Endothelial cell of umbilical vein (primary cell): ENCODE results near the gene ARNT2. TPM values are rescaled to one million over a fixed set of nuclear protein-coding genes. Genes with fewer than 3 reads are reported as not detected.

Source experiments
- BruUV-seq: library from RNA; stranded (reverse); fragments of 400-500 nt; replicated peaks from 2 replicates; lab custom pipeline; 2021; lab: Mats Ljungman, UMichigan
- CTCF ChIA-PET: fragments of 300-600, 350-600 bp; sonication (Branson Sonifier 250); formaldehyde crosslinking; loops from one replicate; lab custom pipeline; 2021; ENCODE audit warnings: antibody characterized with exemption, inconsistent platforms; lab: Charles Lee
- POLR2A ChIA-PET: fragments of 300-600, 350-600 bp; sonication (Branson Sonifier 250); formaldehyde crosslinking; loops from one replicate; lab custom pipeline; 2021; ENCODE audit warnings: antibody characterized with exemption, inconsistent platforms; lab: Charles Lee
- DNase-seq: peaks from one replicate; pipeline ENCODE4 v3.0.0-alpha.2; 2011; ENCODE audit warnings: low read depth, low spot score
- FAIRE-seq: peaks from 2 replicates; lab custom pipeline; 2011; peaks lifted over from hg19 to GRCh38; lab: Jason Lieb, UNC
- H2AFZ ChIP-seq: 2 replicates; pipeline ENCODE4 v1.6.0; 2012; ENCODE audit warnings: low read depth, low read length, control low read depth, inconsistent platforms
- H3K27ac ChIP-seq: 2 replicates; pipeline ENCODE4 v1.5.1; 2011; ENCODE audit warnings: low read depth, mild to moderate bottlenecking, control low read depth, low read length, moderate library complexity; ENCODE audit not compliant: insufficient read depth
- H3K27me3 ChIP-seq, 2 experiments: 2 replicates each; pipeline versions ENCODE4 v1.6.0 to v1.6.1; 2011; ENCODE audit warnings: low read length in 2 of 2, mixed read lengths in 1 of 2; ENCODE audit not compliant: control insufficient read depth in 2 of 2, insufficient read depth in 2 of 2
- H3K36me3 ChIP-seq, 2 experiments: 2 replicates in 1 of 2; 3 replicates in 1 of 2; pipeline ENCODE4 v1.5.1; 2011; ENCODE audit warnings: low read length in 2 of 2, mild to moderate bottlenecking in 1 of 2, moderate library complexity in 1 of 2; ENCODE audit not compliant: control insufficient read depth in 2 of 2, insufficient read depth in 2 of 2; ENCODE audit errors: extremely low read depth in 1 of 2
- H3K4me1 ChIP-seq: 3 replicates; pipeline ENCODE4 v1.5.1; 2011; ENCODE audit warnings: mild to moderate bottlenecking, low read length; ENCODE audit not compliant: control insufficient read depth, insufficient read depth; ENCODE audit errors: extremely low read depth
- H3K4me2 ChIP-seq: 2 replicates; pipeline ENCODE4 v1.6.1; 2011; ENCODE audit warnings: low read length, control low read depth, mixed read lengths; ENCODE audit not compliant: insufficient read depth
- H3K4me3 ChIP-seq, 3 experiments: fragments of 200-600 bp in 1 of 3; sonication (generic), shearing (Covaris generic) in 1 of 3; replicated peaks in 1 of 3; 2 replicates each; pipeline ENCODE4 v1.5.1; 2011 to 2016; ENCODE audit warnings: control low read depth in 3 of 3, low read length in 3 of 3, mild to moderate bottlenecking in 2 of 3, inconsistent platforms in 1 of 3, low read depth in 1 of 3, moderate library complexity in 1 of 3; ENCODE audit not compliant: insufficient read depth in 1 of 3
- H3K79me2 ChIP-seq: 2 replicates; pipeline ENCODE4 v1.6.0; 2012; ENCODE audit warnings: low read length, inconsistent platforms; ENCODE audit not compliant: control insufficient read depth, insufficient read depth
- H3K9ac ChIP-seq: replicated peaks from 2 replicates; pipeline ENCODE3; 2011; ENCODE audit warnings: low read length, control low read depth; ENCODE audit not compliant: insufficient read depth; ENCODE audit errors: extremely low read depth
- H3K9me1 ChIP-seq: replicated peaks from 3 replicates; pipeline ENCODE4 v1.6.0; 2011; ENCODE audit warnings: mild to moderate bottlenecking, low read length; ENCODE audit not compliant: control insufficient read depth, insufficient read depth; ENCODE audit errors: extremely low read depth
- H3K9me3 ChIP-seq: replicated peaks from 2 replicates; pipeline ENCODE4 v1.5.1; 2012; ENCODE audit warnings: low read length, inconsistent platforms; ENCODE audit not compliant: control insufficient read depth, insufficient read depth
- H4K20me1 ChIP-seq: replicated peaks from 2 replicates; pipeline ENCODE3; 2011; ENCODE audit warnings: mild to moderate bottlenecking, low read length; ENCODE audit not compliant: control insufficient read depth, insufficient read depth; ENCODE audit errors: extremely low read depth
- EZH2 ChIP-seq: IDR thresholded peaks from 2 replicates; pipeline ENCODE4 v1.6.1; 2012; ENCODE audit warnings: borderline replicate concordance, low read depth, mild to moderate bottlenecking, moderate library complexity, low read length, inconsistent platforms; ENCODE audit not compliant: severe bottlenecking
- FOS ChIP-seq: IDR thresholded peaks from 2 replicates; pipeline ENCODE4 v1.6.1; 2011; ENCODE audit warnings: mild to moderate bottlenecking, low read length, moderate library complexity, borderline replicate concordance; ENCODE audit not compliant: insufficient read depth
- GATA2 ChIP-seq: IDR thresholded peaks from 2 replicates; pipeline ENCODE4 v1.7.0; 2011; ENCODE audit warnings: low read depth, mild to moderate bottlenecking, moderate library complexity, mixed read lengths, low read length; ENCODE audit not compliant: insufficient read length, insufficient read depth
- JUN ChIP-seq: IDR thresholded peaks from 2 replicates; pipeline ENCODE4 v1.6.1; 2011; ENCODE audit warnings: borderline replicate concordance, low read depth; ENCODE audit not compliant: insufficient read length, insufficient read depth
- MYC ChIP-seq: IDR thresholded peaks from one replicate; pipeline ENCODE4 v1.6.1; 2011; ENCODE audit warnings: mild to moderate bottlenecking, low read depth, low read length
- POLR2A ChIP-seq: IDR thresholded peaks from 2 replicates; pipeline ENCODE4 v1.6.1; 2012; ENCODE audit warnings: low read depth, mild to moderate bottlenecking, control low read depth, low read length
- POLR2AphosphoS5 ChIP-seq: IDR thresholded peaks from 2 replicates; pipeline ENCODE4 v1.6.1; 2012; ENCODE audit warnings: low read depth, mild to moderate bottlenecking, control low read depth, low read length, moderate library complexity; ENCODE audit not compliant: insufficient read depth
- dilution Hi-C: fragments of 300-500 bp; cut with MboI; formaldehyde crosslinking; loops from one replicate; pipeline ENCODE4 v1.15.0; 2019; ENCODE audit warnings: low sequenced_read_pairs; ENCODE audit not compliant: extremely low pct_ligation_motif_present
- intact Hi-C: fragments of 100-400 bp; cut with micrococcal nuclease; formaldehyde crosslinking; loops from one replicate; pipeline ENCODE4 v1.10.0; 2022
- polyA plus RNA-seq, 4 experiments: library from polyadenylated mRNA; depleted of rRNA in 3 of 4; stranded (reverse) in 3 of 4; unstranded in 1 of 4; fragments of >200 nt; gene quantifications; 2 replicates each; pipeline versions ENCODE4 v1.2.1 to v1.2.3, GENCODE V29; 2011 to 2012; ENCODE audit warnings: missing spikeins in 1 of 4
- total RNA-seq: library from RNA; stranded (reverse); gene quantifications from 2 replicates; pipeline ENCODE4 v1.2.3, GENCODE V29; 2021
- TF ChIP-seq, protein P1 (sequence below): IDR thresholded peaks from 2 replicates; pipeline ENCODE4 v1.6.1; 2011; ENCODE audit not compliant: insufficient read depth, insufficient read length
- TF ChIP-seq, protein P2 (sequence below), 2 donors: IDR thresholded peaks; 1 replicate in 1 of 2; 2 replicates in 1 of 2; pipeline ENCODE4 v1.5.1; 2011; ENCODE audit warnings: low read length in 2 of 2, mild to moderate bottlenecking in 2 of 2, moderate library complexity in 2 of 2, control low read depth in 1 of 2, inconsistent platforms in 1 of 2, low read depth in 1 of 2; ENCODE audit not compliant: insufficient read depth in 1 of 2; ENCODE audit errors: extremely low read depth in 1 of 2

ARNT2 gene
- total and polyA plus RNA-seq, 2 donors (not counting 3 experiments of a cell fraction or from before 2014, with no cell fraction given), result 0.03 to 0.20 TPM

DNA sequence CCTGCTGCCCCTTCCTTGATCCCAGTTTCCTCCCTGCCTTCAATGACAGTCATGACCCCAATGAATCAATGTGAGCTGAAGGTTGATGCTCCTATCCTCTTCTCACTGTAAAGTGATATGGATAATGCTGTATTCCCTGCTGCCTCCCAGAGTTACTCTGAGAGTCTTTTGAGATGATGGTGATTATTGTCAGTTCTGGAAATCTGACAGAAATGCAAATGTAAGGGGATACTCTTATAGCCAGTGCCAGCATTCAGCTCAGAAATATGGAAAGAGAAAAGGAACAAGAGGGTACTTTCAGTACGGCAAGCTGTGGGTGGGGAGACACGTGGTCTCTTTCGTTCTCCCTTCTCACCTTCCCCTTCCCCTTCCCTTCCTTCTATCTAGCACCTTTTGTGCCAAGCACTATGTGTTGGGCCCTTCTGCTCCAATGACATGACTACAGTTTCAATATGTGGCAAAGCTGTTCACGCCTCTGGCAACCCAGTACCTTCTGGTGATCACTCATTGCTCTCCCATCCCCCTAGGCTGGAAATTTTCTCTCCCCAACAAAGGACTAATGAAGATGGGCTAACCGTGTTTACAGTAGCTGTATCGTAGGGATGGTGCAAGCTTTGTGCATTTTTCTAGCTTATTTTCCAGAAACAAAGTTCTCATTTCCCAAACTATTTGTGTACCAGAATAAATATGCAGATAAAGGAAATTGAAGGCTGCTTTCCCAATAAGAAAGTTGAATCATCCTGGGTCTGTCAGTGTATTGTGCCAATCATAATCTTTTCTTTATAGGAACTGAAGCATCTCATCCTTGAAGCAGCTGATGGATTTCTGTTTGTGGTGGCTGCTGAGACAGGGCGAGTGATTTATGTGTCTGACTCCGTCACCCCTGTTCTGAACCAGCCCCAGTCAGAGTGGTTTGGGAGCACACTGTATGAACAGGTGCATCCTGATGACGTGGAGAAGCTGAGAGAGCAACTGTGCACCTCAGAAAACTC lies 70.3 kb downstream of the ARNT2 start:
- intact Hi-C loops (no loop called here), dilution Hi-C loops (no loop called here)
- no peak overlapping the region for H3K27ac ChIP-seq
- H3K4me1 ChIP-seq, result no peaks in the 10 kb centered on the region
- H3K79me2 ChIP-seq, result no peaks in the 10 kb centered on the region
- no peaks in the 10 kb centered on the region for H4K20me1 ChIP-seq
- FAIRE-seq (no peak), DNase-seq (no peak)
- BruUV-seq, result no TSS peak
- no peaks in the 10 kb centered on the region for H3K27me3 ChIP-seq
- ChIA-PET CTCF (interaction anchor here (1.1 to 2.5 kb wide), 4 partner anchors 18 to 495 kb away, joined by 3 to 14 read pairs (median 5); partner anchors contain the start of gene CEMIP), POLR2A (no interaction called here)
- no peak overlapping the region for H3K4me3 ChIP-seq
- H3K9me1 ChIP-seq, result no peaks in the 10 kb centered on the region
- H2AFZ ChIP-seq, result no peak overlapping the region
- no peaks in the 10 kb centered on the region for H3K9me3 ChIP-seq
- no peak for TF ChIP-seq MYC
- TF ChIP-seq EZH2, result no peak
- no peak for TF ChIP-seq POLR2A
- no peak for TF ChIP-seq GATA2
- TF ChIP-seq, protein P1, sequence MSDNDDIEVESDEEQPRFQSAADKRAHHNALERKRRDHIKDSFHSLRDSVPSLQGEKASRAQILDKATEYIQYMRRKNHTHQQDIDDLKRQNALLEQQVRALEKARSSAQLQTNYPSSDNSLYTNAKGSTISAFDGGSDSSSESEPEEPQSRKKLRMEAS, result no peak
- no peak for TF ChIP-seq POLR2AphosphoS5
- TF ChIP-seq, protein P2, sequence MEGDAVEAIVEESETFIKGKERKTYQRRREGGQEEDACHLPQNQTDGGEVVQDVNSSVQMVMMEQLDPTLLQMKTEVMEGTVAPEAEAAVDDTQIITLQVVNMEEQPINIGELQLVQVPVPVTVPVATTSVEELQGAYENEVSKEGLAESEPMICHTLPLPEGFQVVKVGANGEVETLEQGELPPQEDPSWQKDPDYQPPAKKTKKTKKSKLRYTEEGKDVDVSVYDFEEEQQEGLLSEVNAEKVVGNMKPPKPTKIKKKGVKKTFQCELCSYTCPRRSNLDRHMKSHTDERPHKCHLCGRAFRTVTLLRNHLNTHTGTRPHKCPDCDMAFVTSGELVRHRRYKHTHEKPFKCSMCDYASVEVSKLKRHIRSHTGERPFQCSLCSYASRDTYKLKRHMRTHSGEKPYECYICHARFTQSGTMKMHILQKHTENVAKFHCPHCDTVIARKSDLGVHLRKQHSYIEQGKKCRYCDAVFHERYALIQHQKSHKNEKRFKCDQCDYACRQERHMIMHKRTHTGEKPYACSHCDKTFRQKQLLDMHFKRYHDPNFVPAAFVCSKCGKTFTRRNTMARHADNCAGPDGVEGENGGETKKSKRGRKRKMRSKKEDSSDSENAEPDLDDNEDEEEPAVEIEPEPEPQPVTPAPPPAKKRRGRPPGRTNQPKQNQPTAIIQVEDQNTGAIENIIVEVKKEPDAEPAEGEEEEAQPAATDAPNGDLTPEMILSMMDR (IDR thresholded peaks at IDR 0.05; ENCODE audit: extremely low read depth in 1 of 2, insufficient read depth in 1 of 2, low read depth in 1 of 2, low read length in 2 of 2), result no peak
- TF ChIP-seq FOS, result no peak
- no peak for TF ChIP-seq JUN
- H3K4me2 ChIP-seq, result no peak overlapping the region
- no peak overlapping the region for H3K9ac ChIP-seq
- no peaks in the 10 kb centered on the region for H3K36me3 ChIP-seq
